HG03175 (cell line): ENCODE data around the gene TIPIN.
"Not testable (repeated sequence)": the region's sequence is repeated elsewhere in the genome, so short reads cannot be mapped to it uniquely, and the experiment has no call there.

Experiments used
- ATAC-seq: cut with Tn5 transposase; IDR thresholded peaks from one replicate; pipeline ENCODE4 v1.9.1; 2021; ENCODE audit warnings: mild to moderate bottlenecking, moderate library complexity; ENCODE audit not compliant: unreplicated experiment

The TIPIN gene, protein sequence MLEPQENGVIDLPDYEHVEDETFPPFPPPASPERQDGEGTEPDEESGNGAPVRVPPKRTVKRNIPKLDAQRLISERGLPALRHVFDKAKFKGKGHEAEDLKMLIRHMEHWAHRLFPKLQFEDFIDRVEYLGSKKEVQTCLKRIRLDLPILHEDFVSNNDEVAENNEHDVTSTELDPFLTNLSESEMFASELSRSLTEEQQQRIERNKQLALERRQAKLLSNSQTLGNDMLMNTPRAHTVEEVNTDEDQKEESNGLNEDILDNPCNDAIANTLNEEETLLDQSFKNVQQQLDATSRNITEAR

DNA sequence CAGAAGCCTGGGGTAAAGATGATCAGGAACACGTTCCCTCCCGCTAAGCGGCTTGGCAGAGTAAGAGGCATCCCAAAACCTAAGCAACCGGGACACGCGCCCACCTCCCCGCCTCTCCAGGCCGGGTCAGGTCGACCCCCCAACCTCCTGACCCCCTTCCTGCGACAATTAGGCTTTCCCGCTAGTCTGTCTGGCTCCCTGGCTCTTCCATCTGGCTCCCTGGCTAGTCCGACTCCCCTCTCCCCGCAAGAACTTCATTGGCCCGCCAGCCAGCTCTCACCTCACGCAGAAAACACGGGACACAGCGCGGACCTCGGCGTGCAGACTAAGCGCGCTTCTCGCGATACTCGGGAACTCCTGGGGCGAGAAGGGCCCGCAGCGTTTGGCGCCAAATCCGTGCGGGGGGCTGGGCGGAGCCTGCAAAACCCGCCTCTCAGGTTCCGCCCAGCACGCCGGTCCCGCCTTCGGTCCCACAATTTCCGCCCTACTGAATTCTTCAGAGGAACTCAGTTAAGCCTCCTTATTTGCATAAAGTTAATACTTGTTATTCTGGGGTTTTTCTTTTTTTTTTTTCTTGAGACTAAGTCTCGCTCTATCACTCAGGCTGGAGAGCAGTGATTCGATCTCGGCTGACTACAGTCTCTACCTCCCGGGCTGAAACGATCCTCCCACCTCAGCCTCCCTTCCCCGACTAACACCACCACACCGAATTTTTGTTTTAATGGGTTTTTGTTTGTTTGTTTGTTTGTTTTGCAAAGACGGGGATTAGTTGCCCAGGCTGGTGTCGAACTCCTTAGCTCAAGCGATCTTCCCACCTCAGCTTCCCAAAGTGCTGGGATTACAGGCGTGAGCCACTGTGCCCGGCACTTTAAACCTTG is at the start of gene TIPIN:
Gene TIPIN (minus strand): TSS at position 327 of the 878 bp plus-strand sequence. CDS start 3,738 bp downstream, outside the sequence.
- peak; percentile 94 for ATAC-seq

DNA sequence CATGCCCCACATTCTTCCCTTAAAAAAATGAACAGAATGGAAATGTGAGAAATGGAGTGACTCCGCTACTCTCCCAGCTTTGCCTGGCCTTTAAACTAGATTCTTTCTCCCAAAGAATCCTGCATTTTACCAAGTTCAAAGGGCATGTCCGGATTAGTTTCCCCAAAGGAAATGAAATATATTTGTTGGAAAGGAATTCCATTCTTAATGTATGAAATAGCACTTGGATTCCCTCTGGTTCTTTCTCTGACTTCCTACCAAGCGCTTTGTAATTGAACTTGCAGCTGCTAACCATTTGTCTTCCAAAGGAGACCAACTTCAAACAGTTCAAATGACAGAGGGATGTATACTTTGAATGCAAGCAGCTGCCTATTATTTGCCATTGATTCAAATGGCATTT is 49.1 kb upstream of the TIPIN start:
- ATAC-seq, result no peak

DNA sequence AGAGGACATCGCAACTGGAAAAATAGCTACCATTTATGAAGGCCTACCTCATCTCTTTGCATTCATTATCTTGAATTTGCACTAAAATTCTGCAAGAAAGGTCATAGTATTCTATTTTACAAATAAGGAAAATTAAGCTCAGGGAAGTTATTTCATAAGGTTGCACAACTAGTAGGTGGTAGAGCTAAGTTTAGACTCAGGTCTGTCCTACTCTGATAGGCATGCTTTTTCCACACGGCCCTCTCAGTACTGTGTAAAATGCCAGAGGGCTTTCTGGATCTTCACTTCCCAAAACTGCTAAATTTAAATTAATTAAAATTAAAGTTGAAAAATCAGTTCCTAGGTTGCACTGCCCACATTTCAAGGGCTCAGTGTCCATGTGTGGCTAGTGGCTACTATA is 48.5 kb upstream of the TIPIN start:
- ATAC-seq, result no peak

DNA sequence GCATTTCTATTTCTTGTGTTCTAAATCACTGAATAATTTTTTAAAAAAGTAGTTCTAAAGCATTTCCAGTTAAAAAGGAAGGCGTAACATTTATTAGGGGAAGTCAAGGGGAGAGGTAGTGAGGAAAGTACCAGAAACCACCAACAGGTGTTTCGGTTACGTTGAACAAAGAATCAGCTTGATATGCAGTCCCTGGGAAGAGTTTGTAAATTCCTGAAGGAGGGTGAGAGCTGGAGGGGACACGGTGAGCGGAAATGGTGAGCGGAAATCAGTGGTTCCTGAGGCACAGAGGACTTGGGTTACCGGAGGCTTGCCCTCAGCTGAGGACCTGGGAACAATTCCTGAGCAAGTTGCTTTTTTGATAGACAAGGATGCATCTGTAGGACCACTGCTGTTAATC is 48.0 kb upstream of the TIPIN start:
- no peak for ATAC-seq

DNA sequence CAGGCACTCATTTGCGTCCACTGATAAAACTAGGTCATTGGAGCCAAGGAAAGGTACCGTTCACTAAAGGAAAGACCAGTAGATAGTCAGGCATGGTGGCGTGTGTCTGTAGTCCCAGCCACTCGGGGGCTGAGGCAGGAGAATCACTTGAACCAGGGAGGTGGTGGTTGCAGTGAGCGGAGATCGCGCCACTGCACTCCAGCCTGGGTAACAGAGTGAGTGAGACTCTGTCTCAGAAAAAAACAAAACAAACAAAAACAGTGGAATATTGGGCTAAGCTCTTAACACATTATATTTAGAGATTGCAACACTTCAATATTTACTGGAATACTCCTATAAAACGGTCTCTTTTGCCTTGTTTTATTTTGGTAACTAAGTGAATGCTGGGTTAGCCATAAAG is 47.6 kb upstream of the TIPIN start:
- no peak for ATAC-seq

DNA sequence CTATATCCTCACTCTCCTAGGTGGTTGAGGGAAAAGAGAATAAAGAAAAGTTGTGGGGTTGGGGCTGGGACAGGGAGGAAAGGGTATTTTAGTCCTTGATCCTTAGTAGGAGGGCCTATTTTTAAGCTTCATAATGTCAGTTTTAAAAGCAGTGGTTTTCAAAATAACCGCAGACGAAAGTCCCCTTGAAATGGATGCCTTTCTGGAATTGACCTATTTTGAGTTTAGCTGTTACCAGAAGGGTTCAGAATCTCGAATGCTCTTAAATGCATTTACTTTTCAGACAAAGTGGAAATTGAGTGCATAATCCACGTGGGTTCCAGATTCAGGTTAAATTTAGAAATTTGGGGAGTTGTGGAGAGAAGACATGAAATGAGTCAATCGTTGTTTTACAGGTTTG is 46.8 kb upstream of the TIPIN start:
- ATAC-seq, result no peak

DNA sequence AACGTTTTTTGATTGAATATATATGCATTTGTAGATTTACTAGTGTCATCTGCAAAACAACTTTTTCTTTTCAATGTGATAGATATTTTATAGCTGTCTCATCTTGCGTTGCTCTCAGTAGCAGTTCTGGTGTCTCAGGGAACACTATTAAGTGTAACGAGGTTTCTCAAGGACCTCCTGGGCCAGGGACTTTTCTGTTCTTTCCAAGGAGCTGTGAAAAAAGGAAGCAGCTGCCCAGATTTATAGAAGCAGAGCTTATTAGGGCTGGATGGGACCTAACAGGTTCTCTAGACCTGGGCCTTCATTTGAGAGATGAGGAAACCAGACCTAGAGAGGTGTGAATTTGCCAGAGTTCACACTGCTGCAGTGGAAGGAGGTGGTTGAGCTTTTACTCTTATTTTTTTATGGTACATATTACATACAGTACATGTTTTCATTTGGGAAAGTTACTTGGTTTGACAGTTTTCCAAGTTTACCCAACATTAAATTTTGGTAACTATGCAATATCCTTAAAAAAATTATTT is 46.3 kb upstream of the TIPIN start:
- no peak for ATAC-seq

DNA sequence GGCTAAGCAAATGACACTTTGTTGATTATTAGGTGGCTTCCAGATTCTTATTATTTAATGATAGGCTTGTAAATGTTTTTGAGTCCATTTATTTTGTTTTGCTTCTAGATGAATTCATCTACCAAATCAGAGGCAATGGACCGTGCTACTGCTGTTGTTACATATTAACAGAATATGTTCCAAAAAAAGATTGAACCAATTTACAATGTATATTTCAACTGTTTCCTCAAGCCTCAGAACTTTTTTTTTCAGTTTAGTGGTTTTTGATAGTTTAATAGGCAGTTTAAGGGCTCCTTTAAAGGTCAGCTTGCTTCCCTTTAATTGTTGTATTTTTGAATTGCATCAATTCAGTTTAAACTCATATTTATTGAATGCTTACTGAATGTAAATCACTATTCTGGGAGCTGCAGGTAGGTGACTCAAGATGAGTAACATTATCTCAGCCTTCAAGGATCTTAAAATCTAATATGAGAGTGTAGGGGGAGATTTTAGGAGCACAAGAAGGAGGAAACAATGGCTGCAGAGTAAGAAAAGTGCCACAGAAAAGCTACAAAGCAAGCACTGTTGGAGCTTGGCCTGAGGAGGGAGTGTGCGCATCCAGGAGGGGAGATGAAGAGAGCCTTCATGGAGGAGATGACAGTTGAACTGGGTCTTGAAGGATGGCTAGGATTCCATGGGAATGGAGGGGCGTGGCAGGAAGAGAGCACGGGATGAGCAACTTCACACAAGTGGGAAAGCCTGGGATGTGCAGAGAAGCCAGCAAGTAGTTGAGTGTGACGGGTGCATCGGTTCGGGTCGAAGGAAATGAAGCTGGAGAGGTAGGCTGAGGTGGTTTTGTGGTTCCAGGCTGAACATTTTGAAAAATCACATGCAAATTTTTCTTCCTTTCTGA is 44.9 kb upstream of the TIPIN start:
- ATAC-seq, result no peak

DNA sequence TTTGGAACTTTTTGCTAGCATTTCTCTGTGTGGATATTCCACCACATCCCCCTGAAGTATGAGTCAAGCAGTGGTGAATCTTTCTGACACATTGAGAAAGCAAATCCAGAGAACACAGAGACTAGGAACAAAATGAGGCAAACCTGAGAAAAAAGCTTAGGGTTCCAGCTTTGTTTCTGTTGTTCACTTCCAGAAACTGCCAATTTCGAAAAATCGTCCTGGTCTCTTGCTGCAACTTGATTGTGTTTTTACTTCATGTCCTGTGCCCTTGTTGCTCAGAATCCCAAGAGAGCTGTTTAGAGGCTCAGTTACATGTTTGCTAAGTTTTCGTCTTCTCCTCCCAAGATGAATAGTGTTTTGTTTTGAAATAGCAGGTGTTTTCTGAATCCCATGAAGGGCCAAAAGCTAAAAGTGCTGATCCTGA is 43.9 kb upstream of the TIPIN start:
- no peak for ATAC-seq

DNA sequence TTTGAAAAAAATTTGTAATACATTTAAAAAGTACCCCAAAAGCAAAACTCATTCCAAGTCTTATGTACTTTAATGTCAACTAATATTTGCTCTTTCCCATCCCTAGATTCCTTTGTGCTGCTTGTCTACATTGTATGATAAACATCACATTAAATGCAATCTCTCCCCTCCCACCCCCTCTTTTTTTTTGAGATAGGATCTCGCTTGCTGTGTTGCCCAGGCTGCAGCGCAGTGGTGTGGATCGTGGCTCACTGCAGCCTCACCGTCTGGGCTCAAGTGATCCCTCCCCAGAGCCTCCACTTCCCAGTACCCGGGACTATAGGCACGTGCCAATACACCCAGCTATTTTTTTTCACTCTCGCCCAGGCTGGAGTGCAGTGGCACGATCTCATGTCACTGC is 42.8 kb upstream of the TIPIN start:
- ATAC-seq, result no peak

DNA sequence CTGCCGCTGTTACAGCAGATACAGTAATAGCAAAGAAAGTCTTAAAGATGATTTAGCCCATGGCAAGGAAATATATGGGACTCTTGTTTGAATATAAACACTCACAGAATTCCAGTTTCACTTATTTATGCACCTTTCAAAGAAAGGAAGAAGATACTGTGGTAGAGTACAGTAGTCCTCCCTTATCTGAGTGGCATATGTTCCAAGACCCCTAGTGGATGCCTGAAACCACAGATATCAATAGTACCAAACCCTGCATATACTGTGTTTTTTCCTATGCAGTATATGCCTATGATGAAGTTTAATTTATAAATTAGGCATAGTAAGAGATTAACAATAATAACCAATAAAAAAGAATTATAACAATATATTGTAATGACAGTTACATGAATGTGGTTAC is 38.4 kb upstream of the TIPIN start:
- no peak for ATAC-seq

DNA sequence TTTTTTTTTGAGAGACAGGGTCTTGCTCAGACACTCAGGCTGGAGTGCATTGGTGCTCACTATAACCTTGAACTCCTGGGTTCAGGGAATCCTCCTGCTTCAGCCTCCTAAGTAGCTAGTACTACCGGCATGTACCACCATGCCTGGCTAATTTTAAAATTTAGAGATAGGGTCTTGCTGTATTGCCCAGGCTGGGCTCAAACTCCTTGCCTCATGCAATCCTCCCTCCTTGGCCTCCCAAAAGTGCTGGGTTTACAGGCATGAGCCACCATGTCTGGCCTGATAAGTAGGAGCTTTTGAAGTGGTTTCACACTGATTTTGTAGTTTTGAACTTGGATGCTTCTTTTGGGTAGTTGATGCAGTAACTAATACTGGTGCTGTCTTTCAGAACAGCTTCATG is 38.0 kb upstream of the TIPIN start:
- no peak for ATAC-seq

DNA sequence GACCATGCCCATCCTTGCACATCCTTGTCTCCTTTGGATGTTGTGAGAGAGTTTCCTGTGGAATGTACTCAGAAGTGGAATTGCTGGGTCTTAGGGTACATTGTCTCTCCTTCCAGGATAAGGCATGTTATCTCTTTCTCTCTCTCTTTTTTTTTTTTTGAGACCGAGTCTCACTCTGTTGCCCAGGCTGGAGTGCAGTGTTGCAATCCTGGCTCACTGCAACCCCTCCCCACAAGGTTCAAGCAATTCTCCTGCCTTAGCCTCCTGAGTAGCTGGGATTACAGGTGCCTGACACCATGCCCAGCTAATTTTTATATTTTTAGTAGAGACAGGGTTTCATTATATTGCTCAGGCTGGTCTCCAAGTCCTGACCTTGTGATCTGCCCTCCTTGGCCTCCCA is 36.6 kb upstream of the TIPIN start:
- ATAC-seq, result not testable (repeated sequence)

DNA sequence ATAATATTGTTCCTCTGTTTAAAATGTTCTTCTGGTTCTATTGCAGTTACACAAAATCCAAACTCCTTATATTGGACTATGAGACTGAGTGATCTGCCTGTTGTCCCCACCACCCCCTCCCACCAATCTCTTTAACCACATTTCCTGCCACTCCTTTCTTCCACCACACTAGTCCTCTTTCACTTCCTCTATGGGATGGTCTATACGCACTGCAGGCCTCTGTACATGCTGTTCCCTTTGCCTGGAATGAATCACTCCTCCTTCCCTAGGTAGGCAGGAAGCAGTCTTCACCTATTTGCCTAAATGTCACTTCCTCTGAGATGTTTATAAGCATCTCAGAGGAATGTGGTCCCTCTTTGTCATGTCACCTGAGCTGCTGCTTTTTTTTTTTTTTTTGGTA is 34.2 kb upstream of the TIPIN start:
- ATAC-seq, result no peak

DNA sequence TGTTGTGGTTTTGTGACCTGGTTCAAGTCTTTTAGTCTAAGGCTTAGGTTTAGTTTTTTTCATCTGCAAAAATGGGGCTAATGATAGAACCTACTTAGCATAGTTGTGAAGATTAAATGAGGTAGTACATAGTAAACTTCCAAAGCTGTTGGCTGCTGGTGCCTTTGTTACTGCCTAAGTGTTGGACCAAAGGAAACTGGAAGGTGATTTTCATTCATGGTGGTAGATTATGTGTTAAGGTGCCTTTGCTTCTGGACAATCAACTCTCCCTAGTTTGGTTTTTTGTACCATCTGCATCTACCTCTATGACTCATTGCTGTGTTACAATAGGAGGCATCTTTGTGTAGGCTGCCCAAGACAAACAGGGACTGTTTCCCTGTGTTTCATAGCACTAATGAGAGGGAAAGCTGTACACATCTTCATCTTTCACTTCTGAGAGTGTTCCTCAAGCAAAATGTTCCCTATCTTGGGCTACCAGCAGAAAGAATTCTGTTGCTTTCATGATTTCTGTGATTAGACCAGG is 33.4 kb upstream of the TIPIN start:
- no peak for ATAC-seq

DNA sequence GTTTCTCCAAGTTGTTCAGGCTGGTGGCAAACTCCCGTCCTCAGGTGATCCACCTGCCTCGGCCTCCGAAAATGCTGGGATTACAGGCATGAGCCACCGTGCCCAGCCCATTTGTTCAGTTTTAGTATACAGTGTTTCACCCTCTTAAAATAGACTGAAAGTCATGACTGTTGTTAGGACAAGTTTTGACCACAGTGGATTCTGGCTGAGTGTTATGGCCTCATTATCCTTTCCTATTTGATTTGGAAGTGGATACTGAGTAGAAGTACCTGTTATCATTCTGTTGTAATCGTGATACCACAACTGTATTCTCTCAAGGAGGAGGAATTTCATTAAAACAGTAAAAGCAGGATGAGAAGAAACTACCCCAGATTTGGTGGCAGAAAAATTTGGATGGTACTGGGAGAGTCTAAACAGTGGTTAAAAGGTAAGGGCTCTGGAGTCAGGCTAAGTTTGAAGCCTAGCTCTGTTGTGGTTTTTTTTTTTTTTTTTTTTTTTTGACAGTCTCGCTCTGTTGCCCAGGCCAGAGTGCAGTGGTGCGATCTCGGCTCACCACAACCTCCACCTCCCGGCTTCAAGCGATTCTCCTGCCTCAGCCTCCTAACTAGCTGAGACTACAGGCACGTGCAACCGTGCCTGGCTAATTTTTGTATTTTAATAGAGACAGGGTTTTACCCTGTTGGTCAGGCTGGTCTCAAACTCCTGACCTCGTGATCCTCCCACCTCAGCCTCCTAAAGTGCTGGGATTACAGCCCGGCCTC is 32.8 kb upstream of the TIPIN start:
- no peak for ATAC-seq

DNA sequence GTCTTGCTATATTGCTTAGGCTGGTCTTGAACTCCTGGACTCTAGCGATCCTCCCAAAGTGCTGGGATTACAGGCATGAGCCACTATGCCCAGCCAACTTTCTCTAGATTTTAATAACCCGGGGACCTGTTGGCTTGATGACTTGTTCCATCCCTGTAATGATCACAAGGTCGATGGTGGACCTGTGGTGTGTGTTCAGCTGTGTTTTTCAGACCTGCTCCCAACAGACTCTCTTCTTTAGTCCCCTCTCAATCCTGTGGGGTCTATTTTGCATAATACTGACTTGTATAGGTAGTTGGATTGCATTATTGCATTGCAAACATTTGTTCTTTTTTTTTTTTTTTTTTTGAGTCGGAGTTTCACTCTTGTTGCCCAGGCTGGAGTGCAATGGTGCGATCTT is 32.1 kb upstream of the TIPIN start:
- no peak for ATAC-seq

DNA sequence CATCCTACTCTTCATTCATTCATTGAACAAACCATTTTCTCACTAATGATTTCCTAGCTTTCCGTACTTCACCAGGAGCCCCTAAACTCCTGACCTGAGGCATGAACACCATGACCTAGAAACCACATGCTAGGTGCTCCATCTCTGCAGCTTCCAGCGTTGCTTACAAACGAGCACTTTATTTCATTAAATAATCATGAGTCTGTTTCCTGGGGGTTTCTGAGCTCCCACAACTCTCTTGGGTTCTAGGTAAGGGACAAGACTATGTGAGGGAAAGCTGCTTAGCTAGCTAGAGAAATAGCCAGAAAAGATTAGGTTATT is 31.5 kb upstream of the TIPIN start:
- no peak for ATAC-seq

DNA sequence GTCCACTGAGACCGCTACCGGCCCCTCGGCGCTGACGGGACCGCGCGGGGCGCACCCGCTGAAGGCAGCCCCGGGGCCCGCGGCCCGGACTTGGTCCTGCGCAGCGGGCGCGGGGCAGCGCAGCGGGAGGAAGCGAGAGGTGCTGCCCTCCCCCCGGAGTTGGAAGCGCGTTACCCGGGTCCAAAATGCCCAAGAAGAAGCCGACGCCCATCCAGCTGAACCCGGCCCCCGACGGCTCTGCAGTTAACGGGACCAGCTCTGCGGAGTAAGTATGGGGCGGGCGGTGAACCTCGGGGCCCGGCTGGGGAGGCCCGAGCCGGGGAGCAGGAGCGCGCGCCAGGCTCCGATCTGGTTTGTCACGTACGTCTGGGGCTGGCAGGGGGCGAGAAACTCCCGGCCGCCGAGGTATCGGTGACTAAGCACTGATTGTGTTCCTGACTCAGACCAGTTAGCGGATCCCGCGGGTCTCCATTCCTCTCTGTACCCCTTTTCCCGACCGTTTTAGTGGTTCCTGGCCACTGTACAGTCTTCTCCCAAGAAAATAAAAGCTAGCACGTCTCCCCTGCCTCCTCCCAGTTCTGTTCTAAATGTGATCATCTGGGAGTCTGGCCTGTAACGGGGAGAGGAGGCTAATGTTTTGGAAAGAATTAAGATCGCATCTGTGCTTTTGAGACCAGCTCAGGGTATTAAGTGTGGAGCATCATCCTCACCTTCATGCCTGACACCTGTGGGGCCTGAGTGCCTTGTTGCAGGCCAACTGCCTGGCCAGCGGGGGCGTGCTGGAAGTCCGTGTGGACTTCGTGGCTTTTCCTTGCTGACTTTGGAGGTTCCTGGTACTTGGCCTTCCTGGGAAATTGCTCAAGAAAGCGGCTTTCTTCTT is 30.9 kb upstream of the TIPIN start:
- ATAC-seq, result peak; percentile 21
